HL-60 (cell line): Measurements from ENCODE around the gene ANXA2R.

ENCODE experiments used
- CTCF ChIP-seq: IDR thresholded peaks from one replicate; pipeline ENCODE4 v1.5.1; 2011; ENCODE audit warnings: low read length, control low read depth, inconsistent platforms; ENCODE audit not compliant: insufficient read depth
- GABPA ChIP-seq: IDR thresholded peaks from 2 replicates; pipeline ENCODE4 v1.6.1; 2012; ENCODE audit warnings: low read depth
- POLR2AphosphoS5 ChIP-seq: IDR thresholded peaks from 2 replicates; pipeline ENCODE4 v1.6.1; 2012; ENCODE audit warnings: low read depth
- REST ChIP-seq: IDR thresholded peaks from 2 replicates; pipeline ENCODE4 v1.6.1; 2012; ENCODE audit warnings: low read depth; ENCODE audit not compliant: insufficient replicate concordance
- SPI1 ChIP-seq: IDR thresholded peaks from 2 replicates; pipeline ENCODE4 v1.6.1; 2012; ENCODE audit warnings: low read depth, mild to moderate bottlenecking, borderline replicate concordance

GRCh38 chr5:43043400-43043756 lies 3.3 kb upstream of the ANXA2R start:
- no peak for TF ChIP-seq CTCF
- TF ChIP-seq REST: no peak
- no peak for TF ChIP-seq POLR2AphosphoS5
- no peak for TF ChIP-seq SPI1
- no peak for TF ChIP-seq GABPA
